ENCODE measurements around the gene CHIT1.

Gene CHIT1

DNA sequence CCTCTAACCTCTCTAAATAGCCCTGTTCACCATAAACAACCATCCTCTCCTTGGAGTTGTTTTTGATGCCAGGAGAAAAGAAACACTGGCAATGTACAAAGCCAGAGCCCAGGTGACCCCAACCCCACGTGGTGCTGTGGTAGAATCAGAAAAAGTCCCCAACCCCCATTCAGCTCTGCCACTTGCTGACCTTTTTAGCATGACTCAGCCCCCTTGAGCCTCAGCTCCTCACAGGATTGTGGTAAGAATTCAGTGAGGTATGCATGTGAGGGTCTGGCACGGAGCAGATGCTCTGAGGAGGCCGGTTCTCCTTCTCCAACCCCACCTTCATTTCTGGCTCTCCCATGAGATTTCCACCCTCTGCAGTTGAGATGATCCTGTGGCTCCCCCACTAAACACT is 31.8 kb downstream of the CHIT1 start:
- TF ChIP-seq EZH2 (optimal IDR thresholded peaks at IDR 0.05; ENCODE audit: low read depth, low read length) (no peak), EZH2phosphoT487 (IDR thresholded peaks at IDR 0.05; ENCODE audit: low read length) (no peak)
- TF ChIP-seq, protein P1, sequence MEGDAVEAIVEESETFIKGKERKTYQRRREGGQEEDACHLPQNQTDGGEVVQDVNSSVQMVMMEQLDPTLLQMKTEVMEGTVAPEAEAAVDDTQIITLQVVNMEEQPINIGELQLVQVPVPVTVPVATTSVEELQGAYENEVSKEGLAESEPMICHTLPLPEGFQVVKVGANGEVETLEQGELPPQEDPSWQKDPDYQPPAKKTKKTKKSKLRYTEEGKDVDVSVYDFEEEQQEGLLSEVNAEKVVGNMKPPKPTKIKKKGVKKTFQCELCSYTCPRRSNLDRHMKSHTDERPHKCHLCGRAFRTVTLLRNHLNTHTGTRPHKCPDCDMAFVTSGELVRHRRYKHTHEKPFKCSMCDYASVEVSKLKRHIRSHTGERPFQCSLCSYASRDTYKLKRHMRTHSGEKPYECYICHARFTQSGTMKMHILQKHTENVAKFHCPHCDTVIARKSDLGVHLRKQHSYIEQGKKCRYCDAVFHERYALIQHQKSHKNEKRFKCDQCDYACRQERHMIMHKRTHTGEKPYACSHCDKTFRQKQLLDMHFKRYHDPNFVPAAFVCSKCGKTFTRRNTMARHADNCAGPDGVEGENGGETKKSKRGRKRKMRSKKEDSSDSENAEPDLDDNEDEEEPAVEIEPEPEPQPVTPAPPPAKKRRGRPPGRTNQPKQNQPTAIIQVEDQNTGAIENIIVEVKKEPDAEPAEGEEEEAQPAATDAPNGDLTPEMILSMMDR (IDR thresholded peaks at IDR 0.05; ENCODE audit: low read length), result no peak
- H3F3A ChIP-seq (ENCODE audit: insufficient read depth, low read length), result no peaks in the 10 kb centered on the region
- H3K9me3 ChIP-seq (replicated peaks; ENCODE audit: insufficient read depth, low read length), result no peaks in the 10 kb centered on the region
- H3K4me2 ChIP-seq (ENCODE audit: low read depth, low read length), result no peak overlapping the region
- H3K27me3 ChIP-seq (replicated peaks; ENCODE audit: insufficient read depth, low read length), result no peaks in the 10 kb centered on the region
- H3K79me2 ChIP-seq (ENCODE audit: low read length), result no peaks in the 10 kb centered on the region
- no peaks in the 10 kb centered on the region for H4K20me1 ChIP-seq (ENCODE audit: insufficient read depth, low read length)
- no peak overlapping the region for H3K27ac ChIP-seq (ENCODE audit: low read length)
- no peak overlapping the region for H3K4me3 ChIP-seq (ENCODE audit: low read length)
- no peaks in the 10 kb centered on the region for H3K9me2 ChIP-seq (replicated peaks; ENCODE audit: insufficient read depth, low read length)
- H3K4me1 ChIP-seq (ENCODE audit: low read length), result peaks cover 5% of the 10 kb centered on the region; the same call in 1 of the 2 replicates
- H3K36me3 ChIP-seq (replicated peaks; ENCODE audit: insufficient read depth, low read length), result no peaks in the 10 kb centered on the region
- DNase-seq, result no peak
- no peak overlapping the region for H3K9ac ChIP-seq (ENCODE audit: low read length)
- no peak overlapping the region for H2AFZ ChIP-seq (ENCODE audit: low read length)

DNA sequence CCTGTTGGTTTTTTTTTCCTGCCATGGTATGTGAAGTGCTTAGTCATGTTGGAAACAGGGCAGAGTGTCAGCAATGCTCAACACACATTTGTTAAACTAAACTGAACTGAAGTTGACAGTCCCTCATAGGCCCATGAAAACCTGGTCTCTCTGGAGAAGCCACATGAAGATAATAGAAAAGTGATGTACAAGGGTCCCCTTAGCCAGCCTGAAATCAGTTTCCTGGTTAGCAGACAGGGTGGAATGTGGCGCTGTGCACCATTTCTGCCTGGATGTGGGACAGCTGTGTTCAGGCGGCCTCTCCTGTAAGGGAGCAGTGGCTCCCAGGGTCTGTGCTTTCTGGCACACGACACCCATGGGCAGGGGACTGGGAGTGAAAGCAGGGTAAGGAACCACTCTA is 33.1 kb downstream of the CHIT1 start:
- no peaks in the 10 kb centered on the region for H4K20me1 ChIP-seq (ENCODE audit: insufficient read depth, low read length)
- H2AFZ ChIP-seq (ENCODE audit: low read length), result no peak overlapping the region
- H3K27ac ChIP-seq (ENCODE audit: low read length), result no peak overlapping the region
- H3K9me2 ChIP-seq (replicated peaks; ENCODE audit: insufficient read depth, low read length), result no peaks in the 10 kb centered on the region
- H3K4me2 ChIP-seq (ENCODE audit: low read depth, low read length), result no peak overlapping the region
- no peaks in the 10 kb centered on the region for H3K79me2 ChIP-seq (ENCODE audit: low read length)
- TF ChIP-seq EZH2 (optimal IDR thresholded peaks at IDR 0.05; ENCODE audit: low read depth, low read length), result no peak
- no peak for TF ChIP-seq EZH2phosphoT487 (IDR thresholded peaks at IDR 0.05; ENCODE audit: low read length)
- TF ChIP-seq, protein P1 (IDR thresholded peaks at IDR 0.05; ENCODE audit: low read length), result no peak
- peaks cover 5% of the 10 kb centered on the region; the same call in 1 of the 2 replicates for H3K4me1 ChIP-seq (ENCODE audit: low read length)
- no peak overlapping the region for H3K9ac ChIP-seq (ENCODE audit: low read length)
- H3K36me3 ChIP-seq (replicated peaks; ENCODE audit: insufficient read depth, low read length), result no peaks in the 10 kb centered on the region
- DNase-seq, result no peak
- no peak overlapping the region for H3K4me3 ChIP-seq (ENCODE audit: low read length)
- no peaks in the 10 kb centered on the region for H3K27me3 ChIP-seq (replicated peaks; ENCODE audit: insufficient read depth, low read length)
- H3K9me3 ChIP-seq (replicated peaks; ENCODE audit: insufficient read depth, low read length), result no peaks in the 10 kb centered on the region
- no peaks in the 10 kb centered on the region for H3F3A ChIP-seq (ENCODE audit: insufficient read depth, low read length)

DNA sequence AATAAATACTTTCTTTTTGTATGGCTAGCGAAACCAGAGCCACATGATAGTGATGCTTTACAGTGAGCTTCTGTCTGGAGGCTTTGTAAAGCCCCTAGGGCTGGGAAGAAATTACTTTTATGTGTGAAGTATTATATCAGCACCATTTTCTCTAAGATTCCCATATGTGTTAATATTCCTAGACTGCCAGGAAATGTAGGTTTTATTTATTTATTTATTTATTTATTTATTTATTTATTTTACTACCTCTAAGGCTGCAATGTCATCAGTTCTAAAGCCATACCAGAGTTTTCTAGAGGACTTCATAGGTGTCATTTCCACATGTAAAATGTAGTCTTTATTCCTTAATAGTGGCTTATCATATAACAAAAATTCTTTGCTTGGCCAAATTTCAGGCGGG is 38.5 kb downstream of the CHIT1 start:
- Histone ChIP-seq H3K4me3 (ENCODE audit: low read length) (no peak overlapping the region), H3K9me2 (replicated peaks; ENCODE audit: insufficient read depth, low read length) (no peaks in the 10 kb centered on the region), H3K79me2 (ENCODE audit: low read length) (no peaks in the 10 kb centered on the region), H3K4me2 (ENCODE audit: low read depth, low read length) (no peak overlapping the region), H3K9me3 (replicated peaks; ENCODE audit: insufficient read depth, low read length) (no peaks in the 10 kb centered on the region), H3K27ac (ENCODE audit: low read length) (no peak overlapping the region), H3K9ac (ENCODE audit: low read length) (no peak overlapping the region), H3K27me3 (replicated peaks; ENCODE audit: insufficient read depth, low read length) (no peaks in the 10 kb centered on the region), H3K4me1 (ENCODE audit: low read length) (no peaks in the 10 kb centered on the region), H3F3A (ENCODE audit: insufficient read depth, low read length) (no peaks in the 10 kb centered on the region), H4K20me1 (ENCODE audit: insufficient read depth, low read length) (no peaks in the 10 kb centered on the region), H2AFZ (ENCODE audit: low read length) (no peak overlapping the region), H3K36me3 (replicated peaks; ENCODE audit: insufficient read depth, low read length) (no peaks in the 10 kb centered on the region)
- no peak for TF ChIP-seq EZH2 (optimal IDR thresholded peaks at IDR 0.05; ENCODE audit: low read depth, low read length)
- TF ChIP-seq, protein P1 (IDR thresholded peaks at IDR 0.05; ENCODE audit: low read length), result no peak
- no peak for TF ChIP-seq EZH2phosphoT487 (IDR thresholded peaks at IDR 0.05; ENCODE audit: low read length)
- no peak for DNase-seq

Measured in MM.1S (cell line).